Stimulated activated naive B cell treated with anti-CD40 and anti-IgM and Interleukin-4, amounts not matched to agents 10 μg/mL and 1 μg/mL and 100 μg/mL, for 72 hours (primary cell): ENCODE data around the gene TMEM132D.
A peak's percentile ranks its signal among the peaks of the same experiment; 100 is the strongest.

ENCODE experiments used
- ATAC-seq, 2 donors: fragments of 150-1000 bp; cut with Tn5 transposase; replicated peaks; 2 replicates each; pipeline ENCODE4 v1.10.0; 2021; ENCODE audit warnings: moderate library complexity in 1 of 2
- DNase-seq: peaks from one replicate; pipeline ENCODE4 v3.0.0; 2021
- H3K27ac Mint-ChIP-seq: one replicate; pipeline ENCODE4 v1.8.0; 2022; ENCODE audit warnings: mild to moderate bottlenecking, mixed read lengths
- H3K27me3 Mint-ChIP-seq, 2 donors: one replicate each; pipeline ENCODE4 v1.8.0; 2022; ENCODE audit warnings: mixed read lengths in 2 of 2
- H3K36me3 Mint-ChIP-seq, 2 donors: one replicate each; pipeline ENCODE4 v1.8.0; 2022; ENCODE audit warnings: mixed read lengths in 2 of 2, mild to moderate bottlenecking in 1 of 2
- H3K4me1 Mint-ChIP-seq, 2 donors: one replicate each; pipeline ENCODE4 v1.8.0; 2022; ENCODE audit warnings: mixed read lengths in 2 of 2, mild to moderate bottlenecking in 1 of 2
- H3K4me3 Mint-ChIP-seq, 2 donors: one replicate each; pipeline ENCODE4 v1.8.0; 2022; ENCODE audit warnings: mild to moderate bottlenecking in 2 of 2, mixed read lengths in 2 of 2, moderate library complexity in 1 of 2
- H3K9me3 Mint-ChIP-seq, 2 donors: one replicate each; pipeline ENCODE4 v1.8.0; 2022; ENCODE audit warnings: mixed read lengths in 2 of 2, mild to moderate bottlenecking in 1 of 2

Gene TMEM132D

GRCh38 chr12:129903956-129904829 is at the start of gene TMEM132D:
Gene TMEM132D (minus strand): TSS chr12:129904025.
- no peak for DNase-seq
- peak within 1 kb of the TSS; percentile 14 for H3K27ac Mint-ChIP-seq
- H3K27me3 Mint-ChIP-seq: peaks cover 36 to 50% of the 10 kb centered on the region in 2 donors
- peaks cover 0 to 3% of the 10 kb centered on the region in 2 donors for H3K9me3 Mint-ChIP-seq
- H3K4me3 Mint-ChIP-seq: no peak within 1 kb of the TSS
- no peaks in the 10 kb centered on the region for H3K36me3 Mint-ChIP-seq
- no peaks in the 10 kb centered on the region for H3K4me1 Mint-ChIP-seq
- ATAC-seq: no peak

GRCh38 chr12:129949651-129950050 is 45.8 kb upstream of the TMEM132D start:
- H3K36me3 Mint-ChIP-seq: no peaks in the 10 kb centered on the region
- H3K27me3 Mint-ChIP-seq: no peaks in the 10 kb centered on the region
- no peak overlapping the region for H3K4me3 Mint-ChIP-seq
- DNase-seq: no peak
- no peaks in the 10 kb centered on the region for H3K9me3 Mint-ChIP-seq
- H3K4me1 Mint-ChIP-seq: no peaks in the 10 kb centered on the region
- ATAC-seq: no peak
- H3K27ac Mint-ChIP-seq: no peak overlapping the region

- Mint-ChIP-seq H3K27me3 (peaks cover 0 to 4% of the 10 kb centered on the region in 2 donors), H3K4me1 (peaks cover 0 to 3% of the 10 kb centered on the region in 2 donors), H3K36me3 (no peaks in the 10 kb centered on the region), H3K27ac (no peak overlapping the region), H3K9me3 (peaks cover 4 to 5% of the 10 kb centered on the region in 2 donors), H3K4me3 (no peak overlapping the region)
- DNase-seq (peak; percentile 4), ATAC-seq (peak; percentile 58 to 62)
Observed at GRCh38 chr12:129941618-129942017, 37.8 kb upstream of the TMEM132D start.

- H3K27me3 Mint-ChIP-seq: peaks cover 0 to 4% of the 10 kb centered on the region in 2 donors
- no peak for ATAC-seq
- H3K4me1 Mint-ChIP-seq: peaks cover 0 to 3% of the 10 kb centered on the region in 2 donors
- H3K27ac Mint-ChIP-seq: no peak overlapping the region
- no peaks in the 10 kb centered on the region for H3K36me3 Mint-ChIP-seq
- H3K4me3 Mint-ChIP-seq: no peak overlapping the region
- H3K9me3 Mint-ChIP-seq: peaks cover 7 to 15% of the 10 kb centered on the region in 2 donors
- no peak for DNase-seq
Observed at GRCh38 chr12:129938089-129938488, 34.3 kb upstream of the TMEM132D start.

- peaks cover 0 to 3% of the 10 kb centered on the region in 2 donors for H3K4me1 Mint-ChIP-seq
- ATAC-seq (no peak), DNase-seq (no peak)
- H3K36me3 Mint-ChIP-seq: no peaks in the 10 kb centered on the region
- H3K4me3 Mint-ChIP-seq: no peak overlapping the region
- peaks cover 7 to 12% of the 10 kb centered on the region in 2 donors for H3K9me3 Mint-ChIP-seq
- no peak overlapping the region for H3K27ac Mint-ChIP-seq
- H3K27me3 Mint-ChIP-seq: peaks cover 0 to 4% of the 10 kb centered on the region in 2 donors
Observed at GRCh38 chr12:129937426-129937825, 33.6 kb upstream of the TMEM132D start.

- DNase-seq (no peak), ATAC-seq (no peak)
- Mint-ChIP-seq H3K4me1 (no peaks in the 10 kb centered on the region), H3K4me3 (no peak overlapping the region), H3K27me3 (peaks cover 5 to 6% of the 10 kb centered on the region in 2 donors), H3K9me3 (peaks cover 11 to 16% of the 10 kb centered on the region in 2 donors), H3K27ac (no peak overlapping the region), H3K36me3 (no peaks in the 10 kb centered on the region)
Observed at GRCh38 chr12:129928643-129929042, 24.8 kb upstream of the TMEM132D start.

GRCh38 chr12:129927316-129927900 is 23.6 kb upstream of the TMEM132D start:
- no peaks in the 10 kb centered on the region for H3K4me1 Mint-ChIP-seq

GRCh38 chr12:129911428-129912049 is 7.7 kb upstream of the TMEM132D start:
- H3K4me1 Mint-ChIP-seq: no peaks in the 10 kb centered on the region
- H3K27ac Mint-ChIP-seq: no peak overlapping the region
- ATAC-seq (peak; percentile 87), DNase-seq (peak; percentile 34)
- H3K27me3 Mint-ChIP-seq: peaks cover 4 to 7% of the 10 kb centered on the region in 2 donors
- H3K9me3 Mint-ChIP-seq: peaks cover 0 to 3% of the 10 kb centered on the region in 2 donors
- no peaks in the 10 kb centered on the region for H3K36me3 Mint-ChIP-seq
- H3K4me3 Mint-ChIP-seq: no peak overlapping the region

More at GRCh38 chr12:129927316-129927900, 23.6 kb upstream of the TMEM132D start:
- peaks cover 5 to 6% of the 10 kb centered on the region in 2 donors for H3K27me3 Mint-ChIP-seq
- H3K27ac Mint-ChIP-seq: no peak overlapping the region
- ATAC-seq (no peak), DNase-seq (no peak)
- no peaks in the 10 kb centered on the region for H3K36me3 Mint-ChIP-seq
- peaks cover 8 to 13% of the 10 kb centered on the region in 2 donors for H3K9me3 Mint-ChIP-seq
- no peak overlapping the region for H3K4me3 Mint-ChIP-seq

- H3K27me3 Mint-ChIP-seq: peaks cover 17 to 23% of the 10 kb centered on the region in 2 donors
Observed at GRCh38 chr12:129909051-129910020, 5.5 kb upstream of the TMEM132D start.

GRCh38 chr12:129903092-129903945 is 506 bp downstream of the TMEM132D start:
- Mint-ChIP-seq H3K27me3 (peaks cover 36 to 50% of the 10 kb centered on the region in 2 donors), H3K36me3 (no peaks in the 10 kb centered on the region), H3K4me3 (no peak overlapping the region), H3K27ac (no peak overlapping the region), H3K4me1 (no peaks in the 10 kb centered on the region), H3K9me3 (peaks cover 0 to 3% of the 10 kb centered on the region in 2 donors)
- no peak for DNase-seq
- ATAC-seq: no peak

More at GRCh38 chr12:129909051-129910020, 5.5 kb upstream of the TMEM132D start:
- DNase-seq (no peak), ATAC-seq (no peak)
- no peaks in the 10 kb centered on the region for H3K4me1 Mint-ChIP-seq
- peaks cover 0 to 3% of the 10 kb centered on the region in 2 donors for H3K9me3 Mint-ChIP-seq
- no peak overlapping the region for H3K4me3 Mint-ChIP-seq
- H3K36me3 Mint-ChIP-seq: no peaks in the 10 kb centered on the region
- H3K27ac Mint-ChIP-seq: no peak overlapping the region

GRCh38 chr12:129902371-129903091 is 1.3 kb downstream of the TMEM132D start:
- DNase-seq: no peak
- no peak overlapping the region for H3K27ac Mint-ChIP-seq
- peaks cover 36 to 50% of the 10 kb centered on the region in 2 donors for H3K27me3 Mint-ChIP-seq
- no peak overlapping the region for H3K4me3 Mint-ChIP-seq
- no peaks in the 10 kb centered on the region for H3K4me1 Mint-ChIP-seq
- H3K36me3 Mint-ChIP-seq: no peaks in the 10 kb centered on the region
- H3K9me3 Mint-ChIP-seq: peaks cover 0 to 2% of the 10 kb centered on the region in 2 donors
- ATAC-seq: no peak

GRCh38 chr12:129901254-129901653 is 2.6 kb downstream of the TMEM132D start:
- no peaks in the 10 kb centered on the region for H3K9me3 Mint-ChIP-seq
- ATAC-seq: no peak
- no peak for DNase-seq
- H3K27me3 Mint-ChIP-seq: peaks cover 36 to 53% of the 10 kb centered on the region in 2 donors
- H3K36me3 Mint-ChIP-seq: no peaks in the 10 kb centered on the region
- no peaks in the 10 kb centered on the region for H3K4me1 Mint-ChIP-seq
- no peak overlapping the region for H3K27ac Mint-ChIP-seq
- H3K4me3 Mint-ChIP-seq: no peak overlapping the region
